Spinal cord (tissue), 10 donors: ENCODE data around the gene FSD1. TPM values are rescaled to one million over a fixed set of nuclear protein-coding genes. Genes with fewer than 3 reads are reported as not detected.
A peak's percentile ranks its signal among the peaks of the same experiment; 100 is the strongest.

ENCODE experiments used
- DNase-seq, 6 donors: peaks; one replicate each; pipeline versions ENCODE4 v3.0.0 to v3.0.0-alpha.2; 2013 to 2015; ENCODE audit warnings: low spot score in 6 of 6, low read depth in 4 of 6
- H3K27ac ChIP-seq: one replicate; pipeline ENCODE4 v1.5.1; 2013; ENCODE audit warnings: low read depth, low read length, control low read depth
- H3K27me3 ChIP-seq: one replicate; pipeline ENCODE4 v1.6.1; 2013; ENCODE audit warnings: low read length; ENCODE audit not compliant: control insufficient read depth, insufficient read depth
- H3K36me3 ChIP-seq: one replicate; pipeline ENCODE4 v1.6.1; 2013; ENCODE audit warnings: low read length; ENCODE audit not compliant: control insufficient read depth, insufficient read depth
- H3K4me1 ChIP-seq: one replicate; pipeline ENCODE4 v1.6.1; 2013; ENCODE audit warnings: low read length; ENCODE audit not compliant: control insufficient read depth, insufficient read depth
- H3K4me3 ChIP-seq: one replicate; pipeline ENCODE4 v1.5.1; 2013; ENCODE audit warnings: low read depth, low read length, control low read depth
- H3K9me3 ChIP-seq: one replicate; pipeline ENCODE4 v1.6.1; 2013; ENCODE audit warnings: low read length; ENCODE audit not compliant: control insufficient read depth, insufficient read depth
- WGBS: methylation state at CpG from one replicate; pipeline ENCODE4 v1.1.5; 2013; ENCODE audit warnings: missing lambda C conversion rate; ENCODE audit not compliant: insufficient coverage; 5-methylcytosine and 5-hydroxymethylcytosine counted together
- polyA plus RNA-seq, 2 donors: library from polyadenylated mRNA; unstranded; fragments of 120-200 nt; gene quantifications; one replicate each; pipeline ENCODE4 v1.2.1, GENCODE V29; 2013; ENCODE audit not compliant: insufficient read length in 2 of 2
- total RNA-seq, 2 donors: library from RNA; depleted of rRNA in 1 of 2; stranded (reverse); fragments of 120-200 nt in 1 of 2; fragments of >200 nt in 1 of 2; gene quantifications; one replicate each; pipeline versions ENCODE4 v1.2.3 to v1.2.4, GENCODE V29; 2013 to 2014
- donor health status: healthy.

The FSD1 gene
- total and polyA plus RNA-seq, 4 donors = 15.9 to 118 (median 70.8) TPM

- H3K9me3 ChIP-seq = no peaks in the 10 kb centered on the region
- peak overlapping the region; percentile 42 for H3K4me3 ChIP-seq
- DNase-seq = peak in 2 of 6 donors; percentile 43 to 53
- H3K4me1 ChIP-seq = peaks cover 25% of the 10 kb centered on the region
- WGBS = 18% methylated on average over 11 of the region's 14 CpGs
- H3K36me3 ChIP-seq = no peaks in the 10 kb centered on the region
- H3K27ac ChIP-seq = peak overlapping the region; percentile 73
- no peaks in the 10 kb centered on the region for H3K27me3 ChIP-seq
These were observed 33.6 kb downstream of the FSD1 start for GRCh38 chr19:4337906-4338440.

- Histone ChIP-seq H3K27ac (peak within 1 kb of the TSS; percentile 73), H3K4me1 (peaks cover 25% of the 10 kb centered on the region), H3K9me3 (no peaks in the 10 kb centered on the region), H3K4me3 (peak within 1 kb of the TSS; percentile 42), H3K27me3 (no peaks in the 10 kb centered on the region), H3K36me3 (no peaks in the 10 kb centered on the region)
- no peak for DNase-seq
- WGBS = 63% methylated on average over 15 of the region's 27 CpGs
These were observed 34.3 kb downstream of the FSD1 start, which contains the start of gene STAP2 for GRCh38 chr19:4338441-4339355. TSS of gene STAP2 (minus strand) at chr19:4338827. CDS start at chr19:4338753, 74 bp downstream.

- Histone ChIP-seq H3K4me3 (peak overlapping the region; percentile 80), H3K4me1 (peaks cover 42% of the 10 kb centered on the region), H3K27ac (peak overlapping the region; percentile 98), H3K36me3 (peaks cover 18% of the 10 kb centered on the region), H3K27me3 (no peaks in the 10 kb centered on the region), H3K9me3 (no peaks in the 10 kb centered on the region)
- no peak for DNase-seq
- 3% methylated on average over 10 of the region's 10 CpGs for WGBS
These were observed 37.9 kb downstream of the FSD1 start for GRCh38 chr19:4342314-4342614.

- Histone ChIP-seq H3K27me3 (no peaks in the 10 kb centered on the region), H3K9me3 (no peaks in the 10 kb centered on the region), H3K4me3 (peak overlapping the region; percentile 89), H3K27ac (peak overlapping the region; percentile 99), H3K4me1 (peaks cover 39% of the 10 kb centered on the region), H3K36me3 (peaks cover 18% of the 10 kb centered on the region)
- WGBS = under 1% methylated on average over 39 of the region's 39 CpGs
- DNase-seq = peak; percentile 99 to 100 (median 100)
These were observed 38.4 kb downstream of the FSD1 start for GRCh38 chr19:4342615-4343369.

- 6% methylated on average over 101 of the region's 101 CpGs for WGBS
- Histone ChIP-seq H3K4me1 (peaks cover 31% of the 10 kb centered on the region), H3K9me3 (no peaks in the 10 kb centered on the region), H3K27me3 (no peaks in the 10 kb centered on the region), H3K4me3 (peak within 1 kb of the TSS; percentile 89), H3K36me3 (peaks cover 20% of the 10 kb centered on the region), H3K27ac (peak within 1 kb of the TSS; percentile 99)
- peak; percentile 85 to 98 (median 90) for DNase-seq
These were observed 39.2 kb downstream of the FSD1 start, which contains the start of gene MPND for GRCh38 chr19:4343370-4344307. TSS of gene MPND (plus strand) at chr19:4343562. CDS start at chr19:4343594, 32 bp downstream.

GRCh38 chr19:4345342-4346019, 41.1 kb downstream of the FSD1 start:
- Histone ChIP-seq H3K36me3 (peaks cover 39% of the 10 kb centered on the region), H3K27ac (no peak overlapping the region), H3K9me3 (no peaks in the 10 kb centered on the region), H3K27me3 (no peaks in the 10 kb centered on the region), H3K4me3 (no peak overlapping the region), H3K4me1 (peaks cover 27% of the 10 kb centered on the region)
- DNase-seq = no peak
- WGBS = 92% methylated on average over 15 of the region's 15 CpGs

GRCh38 chr19:4346020-4346383, 41.6 kb downstream of the FSD1 start:
- H3K27ac ChIP-seq = no peak overlapping the region

GRCh38 chr19:4347521-4347920, 43.1 kb downstream of the FSD1 start:
- H3K9me3 ChIP-seq = no peaks in the 10 kb centered on the region
- 70% methylated on average over 4 of the region's 6 CpGs for WGBS

More at GRCh38 chr19:4346020-4346383, 41.6 kb downstream of the FSD1 start:
- Histone ChIP-seq H3K4me3 (no peak overlapping the region), H3K36me3 (peaks cover 44% of the 10 kb centered on the region), H3K9me3 (no peaks in the 10 kb centered on the region), H3K27me3 (no peaks in the 10 kb centered on the region), H3K4me1 (peaks cover 27% of the 10 kb centered on the region)
- DNase-seq = no peak
- 100% methylated on average over 6 of the region's 6 CpGs for WGBS

More at GRCh38 chr19:4347521-4347920, 43.1 kb downstream of the FSD1 start:
- peaks cover 49% of the 10 kb centered on the region for H3K36me3 ChIP-seq
- H3K4me1 ChIP-seq = peaks cover 16% of the 10 kb centered on the region
- H3K27me3 ChIP-seq = no peaks in the 10 kb centered on the region
- no peak for DNase-seq
- no peak overlapping the region for H3K27ac ChIP-seq
- H3K4me3 ChIP-seq = no peak overlapping the region
